Endothelial cell of umbilical vein (primary cell): ENCODE data around the gene GPAT3. TPM values are rescaled to one million over a fixed set of nuclear protein-coding genes. Genes with fewer than 3 reads are reported as not detected.

Experiments used
- BruUV-seq: library from RNA; stranded (reverse); fragments of 400-500 nt; replicated peaks from 2 replicates; lab custom pipeline; 2021; lab: Mats Ljungman, UMichigan
- CTCF ChIA-PET: fragments of 300-600, 350-600 bp; sonication (Branson Sonifier 250); formaldehyde crosslinking; loops from one replicate; lab custom pipeline; 2021; ENCODE audit warnings: antibody characterized with exemption, inconsistent platforms; lab: Charles Lee
- POLR2A ChIA-PET: fragments of 300-600, 350-600 bp; sonication (Branson Sonifier 250); formaldehyde crosslinking; loops from one replicate; lab custom pipeline; 2021; ENCODE audit warnings: antibody characterized with exemption, inconsistent platforms; lab: Charles Lee
- DNase-seq: peaks from one replicate; pipeline ENCODE4 v3.0.0-alpha.2; 2011; ENCODE audit warnings: low read depth, low spot score
- FAIRE-seq: peaks from 2 replicates; lab custom pipeline; 2011; peaks lifted over from hg19 to GRCh38; lab: Jason Lieb, UNC
- H2AFZ ChIP-seq: 2 replicates; pipeline ENCODE4 v1.6.0; 2012; ENCODE audit warnings: low read depth, low read length, control low read depth, inconsistent platforms
- H3K27ac ChIP-seq: 2 replicates; pipeline ENCODE4 v1.5.1; 2011; ENCODE audit warnings: low read depth, mild to moderate bottlenecking, control low read depth, low read length, moderate library complexity; ENCODE audit not compliant: insufficient read depth
- H3K27me3 ChIP-seq, 2 experiments: 2 replicates each; pipeline versions ENCODE4 v1.6.0 to v1.6.1; 2011; ENCODE audit warnings: low read length in 2 of 2, mixed read lengths in 1 of 2; ENCODE audit not compliant: control insufficient read depth in 2 of 2, insufficient read depth in 2 of 2
- H3K36me3 ChIP-seq, 2 experiments: 2 replicates in 1 of 2; 3 replicates in 1 of 2; pipeline ENCODE4 v1.5.1; 2011; ENCODE audit warnings: low read length in 2 of 2, mild to moderate bottlenecking in 1 of 2, moderate library complexity in 1 of 2; ENCODE audit not compliant: control insufficient read depth in 2 of 2, insufficient read depth in 2 of 2; ENCODE audit errors: extremely low read depth in 1 of 2
- H3K4me1 ChIP-seq: 3 replicates; pipeline ENCODE4 v1.5.1; 2011; ENCODE audit warnings: mild to moderate bottlenecking, low read length; ENCODE audit not compliant: control insufficient read depth, insufficient read depth; ENCODE audit errors: extremely low read depth
- H3K4me2 ChIP-seq: 2 replicates; pipeline ENCODE4 v1.6.1; 2011; ENCODE audit warnings: low read length, control low read depth, mixed read lengths; ENCODE audit not compliant: insufficient read depth
- H3K4me3 ChIP-seq, 3 experiments: fragments of 200-600 bp in 1 of 3; sonication (generic), shearing (Covaris generic) in 1 of 3; replicated peaks in 1 of 3; 2 replicates each; pipeline ENCODE4 v1.5.1; 2011 to 2016; ENCODE audit warnings: control low read depth in 3 of 3, low read length in 3 of 3, mild to moderate bottlenecking in 2 of 3, inconsistent platforms in 1 of 3, low read depth in 1 of 3, moderate library complexity in 1 of 3; ENCODE audit not compliant: insufficient read depth in 1 of 3
- H3K79me2 ChIP-seq: 2 replicates; pipeline ENCODE4 v1.6.0; 2012; ENCODE audit warnings: low read length, inconsistent platforms; ENCODE audit not compliant: control insufficient read depth, insufficient read depth
- H3K9ac ChIP-seq: replicated peaks from 2 replicates; pipeline ENCODE3; 2011; ENCODE audit warnings: low read length, control low read depth; ENCODE audit not compliant: insufficient read depth; ENCODE audit errors: extremely low read depth
- H3K9me1 ChIP-seq: replicated peaks from 3 replicates; pipeline ENCODE4 v1.6.0; 2011; ENCODE audit warnings: mild to moderate bottlenecking, low read length; ENCODE audit not compliant: control insufficient read depth, insufficient read depth; ENCODE audit errors: extremely low read depth
- H3K9me3 ChIP-seq: replicated peaks from 2 replicates; pipeline ENCODE4 v1.5.1; 2012; ENCODE audit warnings: low read length, inconsistent platforms; ENCODE audit not compliant: control insufficient read depth, insufficient read depth
- H4K20me1 ChIP-seq: replicated peaks from 2 replicates; pipeline ENCODE3; 2011; ENCODE audit warnings: mild to moderate bottlenecking, low read length; ENCODE audit not compliant: control insufficient read depth, insufficient read depth; ENCODE audit errors: extremely low read depth
- CTCF ChIP-seq, 2 donors: IDR thresholded peaks; 1 replicate in 1 of 2; 2 replicates in 1 of 2; pipeline ENCODE4 v1.5.1; 2011; ENCODE audit warnings: low read length in 2 of 2, mild to moderate bottlenecking in 2 of 2, moderate library complexity in 2 of 2, control low read depth in 1 of 2, inconsistent platforms in 1 of 2, low read depth in 1 of 2; ENCODE audit not compliant: insufficient read depth in 1 of 2; ENCODE audit errors: extremely low read depth in 1 of 2
- EZH2 ChIP-seq: IDR thresholded peaks from 2 replicates; pipeline ENCODE4 v1.6.1; 2012; ENCODE audit warnings: borderline replicate concordance, low read depth, mild to moderate bottlenecking, moderate library complexity, low read length, inconsistent platforms; ENCODE audit not compliant: severe bottlenecking
- FOS ChIP-seq: IDR thresholded peaks from 2 replicates; pipeline ENCODE4 v1.6.1; 2011; ENCODE audit warnings: mild to moderate bottlenecking, low read length, moderate library complexity, borderline replicate concordance; ENCODE audit not compliant: insufficient read depth
- GATA2 ChIP-seq: IDR thresholded peaks from 2 replicates; pipeline ENCODE4 v1.7.0; 2011; ENCODE audit warnings: low read depth, mild to moderate bottlenecking, moderate library complexity, mixed read lengths, low read length; ENCODE audit not compliant: insufficient read length, insufficient read depth
- JUN ChIP-seq: IDR thresholded peaks from 2 replicates; pipeline ENCODE4 v1.6.1; 2011; ENCODE audit warnings: borderline replicate concordance, low read depth; ENCODE audit not compliant: insufficient read length, insufficient read depth
- MYC ChIP-seq: IDR thresholded peaks from one replicate; pipeline ENCODE4 v1.6.1; 2011; ENCODE audit warnings: mild to moderate bottlenecking, low read depth, low read length
- POLR2A ChIP-seq: IDR thresholded peaks from 2 replicates; pipeline ENCODE4 v1.6.1; 2012; ENCODE audit warnings: low read depth, mild to moderate bottlenecking, control low read depth, low read length
- POLR2AphosphoS5 ChIP-seq: IDR thresholded peaks from 2 replicates; pipeline ENCODE4 v1.6.1; 2012; ENCODE audit warnings: low read depth, mild to moderate bottlenecking, control low read depth, low read length, moderate library complexity; ENCODE audit not compliant: insufficient read depth
- dilution Hi-C: fragments of 300-500 bp; cut with MboI; formaldehyde crosslinking; loops from one replicate; pipeline ENCODE4 v1.15.0; 2019; ENCODE audit warnings: low sequenced_read_pairs; ENCODE audit not compliant: extremely low pct_ligation_motif_present
- intact Hi-C: fragments of 100-400 bp; cut with micrococcal nuclease; formaldehyde crosslinking; loops from one replicate; pipeline ENCODE4 v1.10.0; 2022
- polyA plus RNA-seq, 4 experiments: library from polyadenylated mRNA; depleted of rRNA in 3 of 4; stranded (reverse) in 3 of 4; unstranded in 1 of 4; fragments of >200 nt; gene quantifications; 2 replicates each; pipeline versions ENCODE4 v1.2.1 to v1.2.3, GENCODE V29; 2011 to 2012; ENCODE audit warnings: missing spikeins in 1 of 4
- total RNA-seq: library from RNA; stranded (reverse); gene quantifications from 2 replicates; pipeline ENCODE4 v1.2.3, GENCODE V29; 2021
- TF ChIP-seq, protein P1 (sequence below): IDR thresholded peaks from 2 replicates; pipeline ENCODE4 v1.6.1; 2011; ENCODE audit not compliant: insufficient read depth, insufficient read length

The GPAT3 gene
- total and polyA plus RNA-seq, 2 donors (not counting 3 experiments of a cell fraction or from before 2014, with no cell fraction given): 0.36 to 2.1 TPM

- Histone ChIP-seq H2AFZ (no peak overlapping the region), H3K27me3 (no peaks in the 10 kb centered on the region), H3K36me3 (no peaks in the 10 kb centered on the region), H3K9me3 (no peaks in the 10 kb centered on the region), H3K4me3 (no peak overlapping the region), H3K9ac (no peak overlapping the region), H3K4me1 (no peaks in the 10 kb centered on the region), H3K79me2 (no peaks in the 10 kb centered on the region), H3K9me1 (no peaks in the 10 kb centered on the region), H3K27ac (no peak overlapping the region), H4K20me1 (no peaks in the 10 kb centered on the region), H3K4me2 (no peak overlapping the region)
- intact Hi-C loops (no loop called here), dilution Hi-C loops (no loop called here)
- CTCF ChIA-PET: interaction anchor here (1.1 kb wide), 1 partner anchor 102 kb away, joined by 3 read pairs; no protein-coding TSS in a partner anchor
- DNase-seq (no peak), FAIRE-seq (no peak)
- no peak for TF ChIP-seq POLR2A
- TF ChIP-seq FOS: no peak
- no peak for TF ChIP-seq CTCF (IDR thresholded peaks at IDR 0.05; ENCODE audit: extremely low read depth in 1 of 2, insufficient read depth in 1 of 2, low read depth in 1 of 2, low read length in 2 of 2)
- no peak for TF ChIP-seq POLR2AphosphoS5
- POLR2A ChIA-PET: no interaction called here
- no TSS peak for BruUV-seq
These were observed 6.3 kb downstream of the GPAT3 start for GRCh38 chr4:83542225-83542624.

DNA sequence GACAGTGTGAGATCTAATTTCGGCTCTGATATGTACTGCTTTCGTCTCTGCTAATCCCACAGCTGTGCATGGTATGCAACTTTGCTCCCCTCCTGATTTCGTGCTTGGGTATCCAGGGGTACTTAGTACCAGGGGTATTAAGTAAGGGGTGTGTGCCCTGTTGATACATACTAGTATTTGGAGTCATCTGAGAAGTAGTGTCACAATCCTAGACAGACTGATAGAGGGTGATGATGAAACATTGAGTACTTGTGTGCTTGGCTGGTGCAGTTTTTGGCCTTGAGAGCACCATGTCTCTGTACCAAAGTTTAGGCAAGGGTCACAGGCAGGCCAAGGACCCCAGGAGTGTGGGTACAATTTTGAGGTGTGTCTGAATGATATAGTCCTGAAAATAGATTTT lies 10.9 kb downstream of the GPAT3 start:
- H3K9me3 ChIP-seq: no peaks in the 10 kb centered on the region
- no peaks in the 10 kb centered on the region for H4K20me1 ChIP-seq
- no peak overlapping the region for H3K4me2 ChIP-seq
- TF ChIP-seq POLR2AphosphoS5: no peak
- TF ChIP-seq, protein P1, sequence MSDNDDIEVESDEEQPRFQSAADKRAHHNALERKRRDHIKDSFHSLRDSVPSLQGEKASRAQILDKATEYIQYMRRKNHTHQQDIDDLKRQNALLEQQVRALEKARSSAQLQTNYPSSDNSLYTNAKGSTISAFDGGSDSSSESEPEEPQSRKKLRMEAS: no peak
- TF ChIP-seq EZH2: no peak
- no peak for TF ChIP-seq CTCF (IDR thresholded peaks at IDR 0.05; ENCODE audit: extremely low read depth in 1 of 2, insufficient read depth in 1 of 2, low read depth in 1 of 2, low read length in 2 of 2)
- TF ChIP-seq MYC: no peak
- no peak for TF ChIP-seq GATA2
- no peak for TF ChIP-seq JUN
- TF ChIP-seq FOS: no peak
- TF ChIP-seq POLR2A: no peak
- H3K4me3 ChIP-seq: no peak overlapping the region
- no TSS peak for BruUV-seq
- intact Hi-C loops (no loop called here), dilution Hi-C loops (no loop called here)
- H3K79me2 ChIP-seq: no peaks in the 10 kb centered on the region
- no peaks in the 10 kb centered on the region for H3K27me3 ChIP-seq
- CTCF ChIA-PET: interaction anchor here (0.9 to 1.1 kb wide), 2 partner anchors 12 to 98 kb away, joined by 3 to 5 read pairs; no protein-coding TSS in a partner anchor
- H2AFZ ChIP-seq: no peak overlapping the region
- no peak overlapping the region for H3K9ac ChIP-seq
- peaks cover 9% of the 10 kb centered on the region for H3K4me1 ChIP-seq
- H3K36me3 ChIP-seq: no peaks in the 10 kb centered on the region
- FAIRE-seq: no peak
- POLR2A ChIA-PET: no interaction called here
- H3K27ac ChIP-seq: no peak overlapping the region
- H3K9me1 ChIP-seq: no peaks in the 10 kb centered on the region
- no peak for DNase-seq
